GM21390 (cell line): ENCODE measurements around the gene SLMAP.

Experiments
- ATAC-seq: cut with Tn5 transposase; IDR thresholded peaks from one replicate; pipeline ENCODE4 v1.9.1; 2021; ENCODE audit not compliant: unreplicated experiment

The SLMAP gene

DNA sequence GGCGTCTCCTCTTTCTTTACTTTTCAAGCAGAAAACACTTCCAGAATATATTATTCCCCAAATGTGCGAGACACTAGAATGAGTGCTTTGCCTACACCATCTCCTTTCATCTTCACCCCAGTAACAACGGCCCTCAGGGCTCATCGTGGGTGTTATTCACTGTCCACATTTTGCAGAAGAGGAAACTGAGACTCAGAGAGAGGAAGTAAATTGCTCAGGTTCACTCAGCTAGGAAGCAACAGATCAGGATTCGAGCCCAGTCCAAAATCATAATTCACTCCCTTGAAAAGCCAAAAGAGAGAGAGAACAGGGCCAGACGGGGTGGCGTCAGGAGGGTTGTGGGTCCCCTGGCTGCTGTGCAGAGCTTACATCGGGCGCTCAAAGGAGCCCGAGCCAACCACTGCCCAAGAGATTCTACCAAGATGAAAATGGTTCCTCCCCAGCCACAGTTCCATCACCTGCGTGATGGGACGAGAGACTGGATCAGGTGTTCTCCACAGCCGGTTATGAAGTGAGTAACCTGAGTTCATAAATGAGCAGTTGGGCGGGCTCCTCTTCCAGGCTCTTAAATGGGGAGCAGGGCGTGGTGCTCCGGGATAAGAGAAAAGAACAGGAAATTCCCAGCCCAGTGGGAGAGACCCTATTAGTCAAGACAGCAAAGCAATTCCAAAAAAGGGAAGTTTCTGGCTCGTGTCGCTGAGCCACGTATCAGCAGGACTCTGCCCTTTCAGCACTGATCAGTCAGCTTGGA, 203.5 kb downstream of the SLMAP start:
- ATAC-seq = no peak

DNA sequence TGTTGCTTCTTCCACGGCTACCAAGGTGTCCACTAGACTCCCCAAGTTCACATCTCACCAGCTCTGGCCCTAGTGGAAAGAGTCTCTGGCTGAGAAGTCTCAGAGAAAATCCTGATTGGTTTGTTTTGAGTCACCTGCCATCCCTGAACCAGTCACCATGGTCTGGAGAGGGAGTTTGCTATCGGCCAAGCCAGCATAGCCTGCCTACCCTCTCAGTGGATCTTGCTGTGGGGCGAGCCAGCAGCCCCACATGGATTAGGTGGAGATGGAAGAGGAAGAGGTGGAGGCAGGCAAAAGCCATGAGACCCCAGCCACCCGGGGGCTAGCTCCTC, 204.0 kb downstream of the SLMAP start:
- ATAC-seq = no peak

DNA sequence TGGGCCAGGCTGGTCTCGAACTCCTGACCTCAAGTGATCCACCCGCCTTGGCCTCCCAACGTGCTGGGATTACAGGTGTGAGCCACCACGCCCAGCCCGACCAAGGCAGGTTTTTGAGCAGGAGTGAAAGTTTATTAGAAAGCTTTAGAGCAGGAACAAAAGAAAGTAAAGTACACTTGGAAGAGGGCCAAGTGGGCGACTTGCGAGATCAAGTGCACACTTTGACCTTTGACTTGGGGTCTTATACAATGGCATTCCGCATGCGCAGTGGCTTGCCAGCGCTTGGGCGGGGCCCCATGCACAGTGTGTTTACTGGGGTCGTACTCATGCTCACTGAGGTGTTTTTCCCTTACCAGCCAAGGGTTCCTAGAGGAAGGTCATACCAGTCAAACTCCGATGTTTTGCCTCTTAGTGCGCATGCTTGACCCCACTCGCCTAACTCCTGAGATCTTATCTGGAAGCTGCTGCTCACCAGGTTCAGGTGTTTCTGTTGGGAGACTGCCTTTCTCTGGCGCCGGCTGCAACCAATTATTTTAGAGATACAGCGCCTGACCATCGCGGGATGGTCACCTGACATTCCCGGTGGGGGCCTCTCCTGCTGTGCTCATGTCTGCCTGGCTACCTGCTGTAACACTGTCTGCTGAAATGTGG, 205.2 kb downstream of the SLMAP start:
- no peak for ATAC-seq

DNA sequence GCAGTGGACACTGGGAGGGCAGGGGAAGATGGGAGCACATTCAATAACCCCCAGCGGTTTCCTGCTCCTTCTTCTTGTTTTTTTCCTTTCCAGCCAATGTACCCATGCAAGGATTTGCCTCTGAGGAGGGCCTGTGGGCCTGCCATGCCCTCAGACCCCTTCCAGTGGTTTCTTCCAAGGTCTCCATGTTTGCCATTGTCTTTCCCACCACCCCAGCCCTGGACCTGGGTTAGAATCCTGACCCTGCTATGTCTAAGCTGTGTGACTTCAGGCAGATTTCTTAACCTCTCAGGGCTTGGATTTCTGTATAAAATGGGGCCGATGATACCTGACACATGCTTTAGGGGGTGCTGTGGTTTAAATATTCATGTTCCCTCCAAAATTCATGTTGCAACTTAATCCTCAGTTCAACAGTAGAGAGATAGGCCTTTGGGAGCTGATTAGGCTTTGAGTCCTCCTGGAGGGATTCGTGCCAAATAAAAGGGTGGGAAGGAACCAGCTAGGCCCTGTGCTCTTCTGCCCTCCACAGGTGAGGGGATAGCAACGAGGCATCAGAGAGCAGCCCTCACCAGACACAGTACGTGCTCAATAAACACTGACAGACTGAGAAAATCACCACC, 205.8 kb downstream of the SLMAP start:
- no peak for ATAC-seq

DNA sequence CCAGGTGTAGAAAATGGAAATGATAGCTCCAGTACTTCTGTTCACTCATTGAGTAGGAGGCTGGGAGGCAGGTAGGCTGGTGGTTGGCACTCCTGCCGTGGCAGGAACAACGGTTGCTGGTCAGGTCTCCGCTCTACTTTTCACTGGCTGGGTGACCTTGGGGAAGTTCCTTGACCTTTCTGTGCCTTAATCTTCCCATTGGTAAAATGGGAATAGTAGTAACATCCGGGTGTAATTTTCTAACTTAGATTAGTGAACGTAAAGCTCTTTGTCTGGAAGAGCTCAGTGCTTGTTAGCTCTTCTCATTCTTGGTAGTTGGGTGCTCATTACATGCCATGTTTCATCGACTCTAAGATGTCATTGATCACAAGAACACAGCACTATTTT, 206.3 kb downstream of the SLMAP start:
- no peak for ATAC-seq

DNA sequence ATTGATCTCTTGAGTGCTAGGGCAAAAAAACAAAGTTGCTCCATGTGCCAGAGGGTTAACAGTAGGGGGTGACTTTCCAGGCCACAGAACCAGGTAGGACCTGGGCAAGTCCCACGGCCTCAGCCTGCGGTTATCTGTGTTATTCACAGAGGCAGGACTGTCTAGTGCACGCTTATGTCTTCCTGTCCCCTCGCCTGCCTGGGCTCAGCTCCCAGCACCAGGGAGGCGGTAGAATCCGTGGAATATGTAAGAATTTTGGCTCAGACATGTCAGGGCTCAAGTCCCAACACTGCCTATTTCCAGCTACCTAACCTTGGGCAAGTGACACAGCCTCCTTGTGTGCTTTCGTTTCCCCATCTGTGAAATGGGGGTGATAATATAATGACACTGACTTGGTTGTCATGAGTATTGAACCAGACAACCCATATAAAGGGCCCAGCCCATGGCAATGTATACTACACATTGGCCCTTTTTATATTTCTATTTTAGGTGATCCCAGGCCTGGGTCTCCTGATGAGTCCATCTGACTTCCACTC, 207.8 kb downstream of the SLMAP start:
- ATAC-seq = no peak

DNA sequence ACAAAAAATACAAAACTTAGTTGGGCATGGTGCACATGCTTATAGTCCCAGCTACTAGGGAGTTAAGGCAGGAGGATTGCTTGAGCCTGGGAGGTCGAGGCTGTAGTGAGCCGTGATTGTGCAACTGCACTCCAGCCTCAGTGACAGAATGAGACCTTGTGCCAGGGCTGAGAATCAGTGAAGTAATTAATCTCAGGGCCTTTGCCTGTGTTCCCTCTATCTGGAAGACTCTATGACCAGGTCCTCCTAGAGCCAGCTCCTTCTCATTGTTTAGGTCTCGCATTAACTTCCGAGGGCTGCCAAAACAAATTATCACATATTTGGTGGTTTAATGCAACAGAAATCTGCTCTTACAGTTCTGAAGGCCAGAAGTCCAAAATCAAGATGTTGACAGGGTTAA, 210.7 kb downstream of the SLMAP start:
- no peak for ATAC-seq

DNA sequence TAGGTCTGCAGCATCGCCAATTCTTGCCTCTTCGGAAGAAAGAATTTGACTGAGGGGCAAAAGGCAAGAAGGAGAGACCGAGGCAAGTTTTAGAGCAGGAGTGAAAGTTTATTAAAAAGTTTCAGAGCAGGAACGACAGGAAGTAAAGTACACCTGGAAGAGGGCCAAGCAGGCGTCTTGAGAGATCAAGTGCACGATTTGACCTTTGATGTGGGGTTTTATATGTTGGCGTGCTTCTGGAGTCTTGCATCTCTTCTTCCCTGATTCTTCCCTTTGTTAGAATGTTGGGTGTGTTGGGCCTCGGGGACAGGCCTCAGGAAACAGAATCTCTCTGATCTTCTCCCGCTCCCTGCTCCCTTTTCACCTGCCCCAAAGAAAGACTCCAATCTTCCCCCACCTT, 211.5 kb downstream of the SLMAP start:
- no peak for ATAC-seq

DNA sequence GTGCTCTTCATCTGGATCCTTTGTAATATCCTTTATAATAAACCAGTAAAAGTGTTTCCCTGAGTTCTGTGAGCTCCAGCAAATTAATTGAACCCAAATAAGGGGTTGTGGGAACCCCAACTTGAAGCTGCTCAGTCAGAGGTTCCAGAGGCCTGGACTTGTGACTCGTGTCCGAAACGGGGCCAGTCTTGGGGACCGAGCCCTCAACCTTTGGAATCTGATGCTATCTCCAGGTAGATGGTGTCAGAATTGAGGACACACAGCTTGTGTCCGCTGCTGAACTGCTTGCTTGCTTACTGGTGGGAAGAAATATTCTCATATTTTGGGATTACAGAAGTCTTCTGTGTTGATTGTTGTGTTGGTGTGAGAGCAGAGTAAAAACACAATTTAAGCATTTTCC, 212.4 kb downstream of the SLMAP start:
- no peak for ATAC-seq

DNA sequence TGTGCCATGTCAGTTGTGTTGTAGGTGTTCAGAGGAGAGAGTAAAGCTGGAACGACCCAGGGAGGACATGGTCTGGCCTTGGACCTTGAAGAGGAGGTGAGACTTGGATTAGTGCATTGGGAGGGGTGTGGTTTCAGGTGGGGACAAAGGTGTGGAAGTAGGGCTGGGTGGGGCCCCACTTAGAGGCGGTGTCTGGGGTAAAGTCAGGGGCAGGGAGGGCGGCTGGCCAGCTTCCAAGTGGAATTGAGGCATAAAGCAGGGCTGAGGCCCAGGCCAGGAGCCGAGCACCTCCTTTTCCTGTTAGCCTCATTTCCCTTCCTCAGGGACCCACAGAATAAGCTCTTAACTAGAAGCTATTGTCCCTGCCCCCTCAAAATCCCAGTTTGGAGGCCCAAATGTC, 215.9 kb downstream of the SLMAP start:
- ATAC-seq = no peak

DNA sequence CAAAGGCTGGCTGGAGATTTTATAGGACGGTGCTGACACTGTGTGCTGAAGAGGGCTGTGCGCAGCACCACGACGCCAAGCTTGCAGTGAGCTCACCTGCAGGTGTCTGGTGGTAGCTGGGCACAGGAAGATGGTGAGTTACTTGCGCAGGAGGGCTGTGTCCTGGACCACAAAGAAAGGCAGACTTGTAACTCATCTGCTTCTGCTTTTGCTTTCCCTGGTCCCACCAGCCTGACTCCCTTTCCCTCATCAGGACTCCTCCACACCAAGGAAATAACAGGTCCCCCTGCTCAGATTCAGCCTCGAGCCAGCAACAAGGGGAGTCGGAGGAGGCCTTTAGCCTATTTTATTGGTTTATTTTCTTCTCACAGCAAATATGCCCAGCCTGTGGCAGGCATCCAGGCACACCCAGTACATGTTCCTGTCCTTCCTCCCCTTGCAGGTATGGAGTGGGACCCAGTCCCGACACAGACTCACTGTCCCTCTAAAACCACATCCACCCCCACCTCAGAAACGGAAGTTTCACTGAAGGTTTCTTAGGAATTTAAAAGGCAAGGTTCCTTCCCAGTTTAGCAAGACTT, 216.5 kb downstream of the SLMAP start:
- no peak for ATAC-seq

DNA sequence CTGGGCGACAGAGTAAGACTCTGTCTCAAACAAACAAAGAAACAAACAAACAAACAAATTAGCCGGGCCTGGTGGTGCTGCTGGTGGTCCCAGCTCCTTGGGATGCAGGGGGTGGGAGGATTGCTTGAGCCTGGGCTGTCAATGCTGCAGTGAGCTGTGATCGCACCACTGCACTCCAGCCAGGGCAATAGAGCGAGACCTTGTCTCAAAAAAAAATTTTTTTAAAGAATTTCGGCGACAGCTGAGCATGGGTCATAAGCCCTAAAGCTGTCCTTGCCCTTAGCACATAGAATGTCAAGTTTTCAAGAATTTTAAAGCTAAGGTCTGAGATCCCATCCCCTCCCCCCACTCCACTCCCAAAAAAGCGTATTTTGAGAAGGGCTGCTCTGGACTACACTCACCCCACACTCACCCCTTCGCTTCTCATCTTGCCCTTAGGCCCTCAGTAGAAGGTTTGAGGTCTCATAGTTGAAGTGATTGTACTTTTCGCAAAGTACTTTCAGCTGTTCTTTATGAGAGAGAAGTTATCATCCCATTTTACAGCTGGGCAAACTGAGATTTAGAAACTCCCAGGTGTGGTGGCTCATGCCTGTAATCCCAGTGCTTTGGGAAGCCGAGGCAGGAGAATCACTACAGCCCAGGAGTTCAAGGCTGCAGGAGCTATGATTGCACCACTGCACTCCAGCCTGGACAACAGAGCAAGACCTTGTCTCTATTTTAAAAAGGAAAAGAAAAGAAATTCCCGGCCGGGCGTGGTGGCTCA, 217.8 kb downstream of the SLMAP start:
- no peak for ATAC-seq

DNA sequence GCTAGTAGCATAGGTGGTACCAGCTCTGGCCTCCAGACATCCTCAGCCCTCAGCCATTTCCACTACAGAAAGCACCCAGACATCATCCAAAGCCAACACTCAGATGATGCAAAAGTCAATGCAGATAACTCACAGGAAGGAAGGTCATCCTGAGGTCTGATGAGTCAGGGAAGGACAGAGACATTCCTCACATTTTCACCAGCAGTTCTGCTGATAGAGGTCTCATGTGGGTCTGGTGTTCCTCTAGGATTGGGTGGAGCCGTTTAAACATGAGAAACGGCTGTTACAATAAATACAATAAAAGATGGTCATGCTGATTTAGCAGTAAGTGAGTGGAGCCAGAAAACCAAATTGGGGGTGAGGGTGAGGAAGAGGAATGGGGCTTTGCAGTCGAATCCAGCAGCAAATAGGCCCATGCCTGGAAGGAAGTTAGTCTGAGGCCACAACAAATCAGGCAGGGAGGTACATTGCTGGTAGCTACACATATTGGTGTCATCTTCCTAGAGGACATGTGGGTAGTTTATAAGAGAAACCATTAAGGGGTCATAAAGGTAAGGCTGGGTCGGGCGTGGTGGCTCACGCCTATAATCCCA, 218.8 kb downstream of the SLMAP start:
- no peak for ATAC-seq

DNA sequence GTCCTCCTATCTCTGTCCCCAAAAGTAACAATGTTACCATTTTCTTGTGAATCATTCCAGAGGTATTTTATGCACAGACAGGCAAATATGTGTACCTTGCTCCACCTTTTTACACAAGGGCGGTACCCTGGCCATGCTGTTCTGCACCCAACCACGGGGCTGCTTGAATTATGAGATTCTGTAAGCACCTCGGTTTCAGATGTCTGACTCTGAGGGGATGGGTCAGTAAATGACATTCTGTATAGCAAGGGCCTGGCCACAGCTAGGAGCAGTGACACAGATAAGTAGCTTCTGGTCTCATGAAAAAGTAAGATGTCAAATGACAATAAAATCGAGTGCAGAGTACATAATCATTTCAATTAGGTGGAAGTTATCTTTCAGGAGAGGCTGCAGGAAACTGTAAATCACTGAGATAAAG, 221.7 kb downstream of the SLMAP start:
- no peak for ATAC-seq

DNA sequence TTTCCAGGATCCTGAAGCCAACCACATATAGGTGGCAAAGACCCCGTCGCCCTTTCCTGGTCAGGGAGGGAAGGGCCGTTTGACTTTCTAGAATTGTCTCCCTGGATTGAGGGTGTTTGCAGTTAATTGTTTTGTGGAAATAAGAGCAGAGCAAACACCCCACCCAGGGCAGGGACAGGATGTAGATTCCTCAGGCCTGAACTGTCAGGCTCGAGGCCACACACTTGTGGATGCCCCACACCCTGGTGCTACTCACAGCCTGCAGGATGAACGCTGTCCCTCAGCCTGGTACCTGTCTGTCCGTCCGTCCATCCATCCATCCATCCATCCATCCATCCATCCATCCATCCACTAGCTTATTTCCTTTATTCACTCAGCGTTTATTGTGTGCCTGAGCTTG, 222.2 kb downstream of the SLMAP start:
- no peak for ATAC-seq
